Measurements from ENCODE around the gene USP32.
"Not testable (repeated sequence)": the region's sequence is repeated elsewhere in the genome, so short reads cannot be mapped to it uniquely, and the experiment has no call there.

- not testable (repeated sequence) for TF ChIP-seq TSHZ2 (CRISPR knock-in tag; IDR thresholded peaks at IDR 0.05); CREB5 (CRISPR knock-in tag; IDR thresholded peaks at IDR 0.05; ENCODE audit: low read depth); OSR1 (CRISPR knock-in tag; IDR thresholded peaks at IDR 0.05); BACH2 (CRISPR knock-in tag; IDR thresholded peaks at IDR 0.05; ENCODE audit: borderline replicate concordance); ZC3H10 (CRISPR knock-in tag; IDR thresholded peaks at IDR 0.05); RARB (CRISPR knock-in tag; IDR thresholded peaks at IDR 0.05)
Measured at GRCh38 chr17:60178180-60178579, 213.8 kb downstream of the USP32 start.
